ENCODE data around the gene BNC2.

The BNC2 gene

GRCh38 chr9:16524078-16524477 is 346.4 kb downstream of the BNC2 start (continued):
- TF ChIP-seq ZNF398 (tag by site-specific recombination; IDR thresholded peaks at IDR 0.05) (no peak), PRDM1 (tag by site-specific recombination; IDR thresholded peaks at IDR 0.05) (no peak), ZBTB6 (tag by site-specific recombination; IDR thresholded peaks at IDR 0.05) (no peak)

- TF ChIP-seq HOXD13 (CRISPR knock-in tag; IDR thresholded peaks at IDR 0.05; ENCODE audit: borderline replicate concordance) (no peak), KLF10 (tag by site-specific recombination; IDR thresholded peaks at IDR 0.05) (no peak)
- Histone ChIP-seq H3K9me3 (ENCODE audit: control insufficient read depth, insufficient read depth, low read depth, low read length) (no peaks in the 10 kb centered on the region), H3K4me1 (ENCODE audit: control insufficient read depth, insufficient read depth, low read length) (0 out of 2 replicates have a peak, but pooled peaks cover 2% of the 10 kb centered on the region), H3K4me3 (ENCODE audit: low read depth, low read length) (no peak overlapping the region), H3K36me3 (ENCODE audit: control insufficient read depth in 2 of 2, insufficient read depth in 1 of 2, low read length in 2 of 2) (no peaks in the 10 kb centered on the region), H3K27ac (ENCODE audit: extremely low read depth, low read depth, low read length) (no peak overlapping the region)
- ChIA-PET CTCF (interaction anchor here (0.6 kb wide), 1 partner anchor 595 kb away, joined by 3 read pairs; no protein-coding TSS in a partner anchor), POLR2A (no interaction called here)
Measured at GRCh38 chr9:16521868-16522411, 348.5 kb downstream of the BNC2 start.

- Histone ChIP-seq H3K4me1 (ENCODE audit: control insufficient read depth, insufficient read depth, low read length) (no peaks in the 10 kb centered on the region), H3K9me3 (ENCODE audit: control insufficient read depth, insufficient read depth, low read depth, low read length) (no peaks in the 10 kb centered on the region), H3K27ac (ENCODE audit: extremely low read depth, low read depth, low read length) (no peak overlapping the region), H3K4me3 (ENCODE audit: low read depth, low read length) (no peak overlapping the region), H3K36me3 (ENCODE audit: control insufficient read depth in 2 of 2, insufficient read depth in 1 of 2, low read length in 2 of 2) (no peaks in the 10 kb centered on the region)
- TF ChIP-seq GLI2 (tag by site-specific recombination; IDR thresholded peaks at IDR 0.05; ENCODE audit: borderline replicate concordance, low read depth) (no peak), BCL11A (tag by site-specific recombination; IDR thresholded peaks at IDR 0.05; ENCODE audit: low read depth) (no peak)
- POLR2A ChIA-PET, result no interaction called here
- CTCF ChIA-PET, result interaction anchor here (0.7 kb wide), 1 partner anchor 479 kb away, joined by 4 read pairs; no protein-coding TSS in a partner anchor
Measured at GRCh38 chr9:16519001-16519400, 351.5 kb downstream of the BNC2 start.

GRCh38 chr9:16516891-16517290 is 353.6 kb downstream of the BNC2 start:
- Histone ChIP-seq H3K27ac (ENCODE audit: extremely low read depth, low read depth, low read length) (no peak overlapping the region), H3K9me3 (ENCODE audit: control insufficient read depth, insufficient read depth, low read depth, low read length) (no peaks in the 10 kb centered on the region), H3K4me3 (ENCODE audit: low read depth, low read length) (no peak overlapping the region), H3K4me1 (ENCODE audit: control insufficient read depth, insufficient read depth, low read length) (no peaks in the 10 kb centered on the region), H3K36me3 (ENCODE audit: control insufficient read depth in 2 of 2, insufficient read depth in 1 of 2, low read length in 2 of 2) (no peaks in the 10 kb centered on the region)
- CTCF ChIA-PET, result no interaction called here
- TF ChIP-seq ATF2 (tag by site-specific recombination; IDR thresholded peaks at IDR 0.05; ENCODE audit: low read depth), result no peak
- POLR2A ChIA-PET, result no interaction called here

- no peak overlapping the region for H3K27ac ChIP-seq (ENCODE audit: extremely low read depth, low read depth, low read length)
- POLR2A ChIA-PET, result interaction anchor here (0.7 kb wide), 1 partner anchor 462 kb away, joined by 3 read pairs; no protein-coding TSS in a partner anchor
Measured at GRCh38 chr9:16515879-16516301, 354.6 kb downstream of the BNC2 start.

More at GRCh38 chr9:16515879-16516301, 354.6 kb downstream of the BNC2 start:
- no peak overlapping the region for H3K4me3 ChIP-seq (ENCODE audit: low read depth, low read length)
- CTCF ChIA-PET, result interaction anchor here (0.6 to 0.7 kb wide), 5 partner anchors 29 to 361 kb away, joined by 3 to 4 read pairs (median 3); no protein-coding TSS in a partner anchor
- TF ChIP-seq ZNF24 (tag by site-specific recombination; IDR thresholded peaks at IDR 0.05) (no peak), ZNF521 (tag by site-specific recombination; IDR thresholded peaks at IDR 0.05) (no peak), ZSCAN23 (tag by site-specific recombination; IDR thresholded peaks at IDR 0.05) (no peak), ZNF501 (tag by site-specific recombination; IDR thresholded peaks at IDR 0.05) (no peak), ZNF280D (tag by site-specific recombination; IDR thresholded peaks at IDR 0.05) (no peak), ZNF266 (tag by site-specific recombination; IDR thresholded peaks at IDR 0.05; ENCODE audit: low read depth) (no peak), ZNF707 (tag by site-specific recombination; IDR thresholded peaks at IDR 0.05) (no peak), ZNF19 (tag by site-specific recombination; IDR thresholded peaks at IDR 0.05; ENCODE audit: low read depth) (no peak), GLI2 (tag by site-specific recombination; IDR thresholded peaks at IDR 0.05; ENCODE audit: borderline replicate concordance, low read depth) (no peak)
- no peaks in the 10 kb centered on the region for H3K4me1 ChIP-seq (ENCODE audit: control insufficient read depth, insufficient read depth, low read length)
- H3K36me3 ChIP-seq (ENCODE audit: control insufficient read depth in 2 of 2, insufficient read depth in 1 of 2, low read length in 2 of 2), result no peaks in the 10 kb centered on the region
- H3K9me3 ChIP-seq (ENCODE audit: control insufficient read depth, insufficient read depth, low read depth, low read length), result no peaks in the 10 kb centered on the region

Measured in HEK293 (cell line).